Spleen (tissue), 11 donors: ENCODE results near the gene LAMA5. TPM values are rescaled to one million over a fixed set of nuclear protein-coding genes. Genes with fewer than 3 reads are reported as not detected.
A peak's percentile ranks its signal among the peaks of the same experiment; 100 is the strongest.

Experiments
- DNase-seq: peaks from one replicate; pipeline ENCODE4 v3.0.0-alpha.2; 2020
- H3K27ac ChIP-seq, 8 donors: fragments of 200-600 bp; sonication (generic) in 7 of 8; 1 replicate in 4 of 8; 2 replicates in 4 of 8; pipeline versions ENCODE4 v1.5.0 to v1.8.0; 2016 to 2021; ENCODE audit warnings: inconsistent platforms in 4 of 8, mild to moderate bottlenecking in 4 of 8, moderate library complexity in 1 of 8
- H3K27me3 ChIP-seq, 7 donors: fragments of 200-600 bp; sonication (generic) in 6 of 7; replicated peaks in 1 of 7; 1 replicate in 4 of 7; 2 replicates in 3 of 7; pipeline versions ENCODE4 v1.5.0 to v1.8.0; 2016 to 2021; ENCODE audit warnings: inconsistent platforms in 3 of 7, mild to moderate bottlenecking in 1 of 7
- H3K36me3 ChIP-seq, 6 donors: fragments of 200-600 bp; sonication (generic) in 5 of 6; 1 replicate in 4 of 6; 2 replicates in 2 of 6; pipeline versions ENCODE4 v1.5.0 to v1.8.0; 2016 to 2021; ENCODE audit warnings: inconsistent platforms in 2 of 6
- H3K4me1 ChIP-seq, 6 donors: fragments of 200-600 bp; sonication (generic) in 5 of 6; 1 replicate in 3 of 6; 2 replicates in 3 of 6; pipeline versions ENCODE4 v1.5.0 to v1.8.0; 2016 to 2021; ENCODE audit warnings: inconsistent platforms in 3 of 6
- H3K4me3 ChIP-seq, 8 donors: fragments of 200-600 bp; sonication (generic) in 7 of 8; 1 replicate in 4 of 8; 2 replicates in 4 of 8; pipeline versions ENCODE4 v1.5.0 to v1.8.0; 2016 to 2021; ENCODE audit warnings: inconsistent platforms in 4 of 8, mild to moderate bottlenecking in 4 of 8, moderate library complexity in 2 of 8
- H3K9me3 ChIP-seq, 8 donors: fragments of 200-600 bp; sonication (generic) in 7 of 8; 1 replicate in 4 of 8; 2 replicates in 4 of 8; pipeline versions ENCODE4 v1.5.0 to v1.8.0; 2016 to 2021; ENCODE audit warnings: inconsistent platforms in 4 of 8
- POLR2A ChIP-seq, 3 donors: fragments of 450-650 bp; IDR thresholded peaks; one replicate each; pipeline ENCODE4 v1.5.1; 2017; ENCODE audit warnings: antibody characterized with exemption in 3 of 3, mild to moderate bottlenecking in 1 of 3
- POLR2AphosphoS5 ChIP-seq, 3 donors: sonication (generic); formaldehyde crosslinking; IDR thresholded peaks; one replicate each; pipeline ENCODE4 v1.5.1; 2017; ENCODE audit warnings: antibody characterized with exemption in 3 of 3
- WGBS, 5 donors: extraction: QIAGEN DNeasy Blood & Tissue Kit in 3 of 5; methylation state at CpG; one replicate each; pipeline versions ENCODE4 v1.1.5 to v1.1.7; 2013 to 2018; 5-methylcytosine and 5-hydroxymethylcytosine counted together
- intact Hi-C: fragments of 100-400 bp; cut with DNase I; formaldehyde crosslinking; loops from one replicate; pipeline ENCODE4 v1.15.0; 2023; ENCODE audit warnings: low total_unique reads
- polyA plus RNA-seq, 3 donors: library from polyadenylated mRNA; stranded (reverse); fragments of 200-250 nt; gene quantifications; one replicate each; pipeline ENCODE4 v1.2.1, GENCODE V29; 2013
- total RNA-seq, 7 donors: library from RNA; depleted of rRNA in 3 of 7; stranded (reverse); fragments of >200 nt in 3 of 7; fragmentation: NEBNext Ultra II Directional in 4 of 7; extraction: Animal tissue kit (Norgen Biotek cat#: 25700) in 4 of 7; gene quantifications; one replicate each; pipeline versions ENCODE4 v1.1.0 to v1.2.1, GENCODE V29; 2016 to 2021
- TF ChIP-seq, protein P1 (sequence below), 11 experiments: fragments of 200-600 bp in 7 of 11; fragments of 450-650 bp in 4 of 11; sonication (generic) in 4 of 11; IDR thresholded peaks in 8 of 11; conservative IDR thresholded peaks in 3 of 11; 1 replicate in 7 of 11; 2 replicates in 4 of 11; pipeline versions ENCODE4 v1.4.0 to v1.8.0; 2016 to 2021; ENCODE audit warnings: antibody characterized with exemption in 11 of 11, inconsistent platforms in 4 of 11, mild to moderate bottlenecking in 1 of 11
- donor health status: healthy with polysubstance abuse.
- donor health status: DM: no; HTN: no; CAD: no; lungs with moderate emphysema.
- donor health status: DM: no; HTN: no; CAD: no.
- donor health status: Bipolar disorder and iron deficiency.
- donor health status: healthy.
- donor health status: DM: no; HTN: no; CAD: no.
- donor health status: DM: yes; HTN: yes; CAD: no.

Gene LAMA5
- total and polyA plus RNA-seq, 10 donors, result 46.5 to 266 (median 115) TPM

- DNase-seq, result no peak
- peak overlapping the region in 3 of 8 donors; percentile 30 to 82 (median 76) for H3K27ac ChIP-seq
- peaks cover 26 to 61% (median 42%) of the 10 kb centered on the region in 6 donors for H3K4me1 ChIP-seq
- WGBS, 5 donors, result 84 to 90% (median 88%) methylated on average over 9 to 14 of the region's 14 CpGs
- TF ChIP-seq, protein P1, sequence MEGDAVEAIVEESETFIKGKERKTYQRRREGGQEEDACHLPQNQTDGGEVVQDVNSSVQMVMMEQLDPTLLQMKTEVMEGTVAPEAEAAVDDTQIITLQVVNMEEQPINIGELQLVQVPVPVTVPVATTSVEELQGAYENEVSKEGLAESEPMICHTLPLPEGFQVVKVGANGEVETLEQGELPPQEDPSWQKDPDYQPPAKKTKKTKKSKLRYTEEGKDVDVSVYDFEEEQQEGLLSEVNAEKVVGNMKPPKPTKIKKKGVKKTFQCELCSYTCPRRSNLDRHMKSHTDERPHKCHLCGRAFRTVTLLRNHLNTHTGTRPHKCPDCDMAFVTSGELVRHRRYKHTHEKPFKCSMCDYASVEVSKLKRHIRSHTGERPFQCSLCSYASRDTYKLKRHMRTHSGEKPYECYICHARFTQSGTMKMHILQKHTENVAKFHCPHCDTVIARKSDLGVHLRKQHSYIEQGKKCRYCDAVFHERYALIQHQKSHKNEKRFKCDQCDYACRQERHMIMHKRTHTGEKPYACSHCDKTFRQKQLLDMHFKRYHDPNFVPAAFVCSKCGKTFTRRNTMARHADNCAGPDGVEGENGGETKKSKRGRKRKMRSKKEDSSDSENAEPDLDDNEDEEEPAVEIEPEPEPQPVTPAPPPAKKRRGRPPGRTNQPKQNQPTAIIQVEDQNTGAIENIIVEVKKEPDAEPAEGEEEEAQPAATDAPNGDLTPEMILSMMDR (IDR thresholded peaks at IDR 0.05 in 8 of 11, conservative IDR thresholded peaks at IDR 0.05 in 3 of 11), result no peak
- no peak for TF ChIP-seq POLR2A (IDR thresholded peaks at IDR 0.05)
- TF ChIP-seq POLR2AphosphoS5 (IDR thresholded peaks at IDR 0.05), result no peak
- intact Hi-C loops, result no loop called here
- H3K9me3 ChIP-seq, result peaks cover 0 to under 1% (median 0%) of the 10 kb centered on the region in 8 donors
- H3K4me3 ChIP-seq, result no peak overlapping the region
- H3K27me3 ChIP-seq, result peaks cover 0 to 6% (median 0%) of the 10 kb centered on the region in 7 donors
- H3K36me3 ChIP-seq, result peaks cover 0 to 37% (median 10%) of the 10 kb centered on the region in 6 donors
Measured at GRCh38 chr20:62354031-62354808, 12.9 kb downstream of the LAMA5 start.

GRCh38 chr20:62353289-62354030 lies 13.7 kb downstream of the LAMA5 start:
- peak overlapping the region in 2 of 8 donors; percentile 11 to 30 for H3K27ac ChIP-seq
- DNase-seq, result no peak
- H3K4me3 ChIP-seq, result no peak overlapping the region
- TF ChIP-seq POLR2A (IDR thresholded peaks at IDR 0.05), result no peak
- TF ChIP-seq POLR2AphosphoS5 (IDR thresholded peaks at IDR 0.05), result no peak
- TF ChIP-seq, protein P1 (IDR thresholded peaks at IDR 0.05 in 8 of 11, conservative IDR thresholded peaks at IDR 0.05 in 3 of 11), result no peak
- H3K4me1 ChIP-seq, result peaks cover 23 to 54% (median 35%) of the 10 kb centered on the region in 6 donors
- peaks cover 0 to 6% (median 0%) of the 10 kb centered on the region in 7 donors for H3K27me3 ChIP-seq
- peaks cover 0 to 8% (median 4%) of the 10 kb centered on the region in 8 donors for H3K9me3 ChIP-seq
- 86 to 94% (median 91%) methylated on average over 2 to 16 of the region's 16 CpGs for WGBS, 5 donors
- intact Hi-C loops, result no loop called here
- H3K36me3 ChIP-seq, result peaks cover 0 to 45% (median 10%) of the 10 kb centered on the region in 6 donors

DNA sequence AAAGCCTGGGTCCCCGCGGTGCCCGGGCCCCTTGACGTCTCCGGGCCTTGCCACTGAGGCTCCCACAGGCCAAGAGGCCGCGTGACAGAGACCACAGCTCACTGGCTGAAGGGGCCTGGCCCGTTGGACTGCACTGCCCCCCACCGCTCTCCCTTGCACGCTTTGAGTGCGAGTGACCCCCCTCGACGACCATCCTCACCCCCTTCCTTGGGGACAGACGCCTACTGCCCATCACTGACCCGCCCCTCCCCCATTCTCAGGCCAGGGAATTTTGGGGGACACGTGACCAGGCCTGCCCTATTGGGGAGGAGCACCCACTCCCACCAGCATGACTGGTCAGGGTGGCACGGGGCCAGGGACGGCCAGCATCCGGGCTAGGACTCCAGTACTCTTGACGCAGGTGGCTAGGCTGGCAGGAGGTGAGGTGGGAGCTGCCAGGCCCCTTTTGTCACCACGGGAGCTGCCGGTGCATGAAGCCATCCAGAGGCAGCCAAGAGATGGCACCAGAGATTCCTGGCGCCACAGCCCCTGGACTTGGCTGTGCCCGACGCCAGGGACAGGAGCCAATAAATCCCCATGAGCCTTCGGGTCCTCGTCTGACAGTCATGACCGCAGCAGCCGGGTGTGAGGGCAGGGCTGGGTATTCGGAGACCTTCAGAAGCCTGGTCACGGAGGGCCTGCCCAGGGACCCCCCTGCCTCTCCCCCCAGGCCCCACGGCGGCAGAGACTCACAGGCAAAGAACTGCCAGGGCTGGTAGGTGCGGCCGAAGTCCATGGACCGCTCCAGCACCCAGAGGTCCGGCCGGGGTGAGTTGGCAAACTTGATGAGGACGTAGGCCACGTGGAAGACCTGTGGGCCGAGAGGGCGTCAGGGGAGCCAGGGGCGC lies 14.5 kb downstream of the LAMA5 start:
- peaks cover 14 to 46% (median 27%) of the 10 kb centered on the region in 6 donors for H3K4me1 ChIP-seq
- peaks cover 0 to 6% (median 0%) of the 10 kb centered on the region in 7 donors for H3K27me3 ChIP-seq
- no peak for DNase-seq
- peaks cover 0 to 50% (median 10%) of the 10 kb centered on the region in 6 donors for H3K36me3 ChIP-seq
- TF ChIP-seq POLR2AphosphoS5 (IDR thresholded peaks at IDR 0.05), result peak in 1 of 3 donors; percentile 14
- TF ChIP-seq, protein P1 (IDR thresholded peaks at IDR 0.05 in 8 of 11, conservative IDR thresholded peaks at IDR 0.05 in 3 of 11), result no peak
- no peak overlapping the region for H3K4me3 ChIP-seq
- H3K27ac ChIP-seq, result peak overlapping the region in 1 of 8 donors; percentile 30
- intact Hi-C loops, result no loop called here
- 81 to 92% (median 84%) methylated on average over 34 to 43 of the region's 43 CpGs for WGBS, 5 donors
- peaks cover 0 to 9% (median 6%) of the 10 kb centered on the region in 8 donors for H3K9me3 ChIP-seq
